Peyer's patch (tissue), 4 donors: ENCODE results near the gene SH3RF3.

Experiments
- CTCF ChIP-seq, 6 experiments: fragments of 450-650 bp in 4 of 6; fragments of 200-600 bp in 2 of 6; sonication (generic) in 1 of 6; IDR thresholded peaks; one replicate each; pipeline ENCODE4 v1.5.1; 2017 to 2019; ENCODE audit warnings: antibody characterized with exemption in 6 of 6, mild to moderate bottlenecking in 3 of 6, moderate library complexity in 1 of 6
- POLR2A ChIP-seq, 2 donors: fragments of 450-650 bp; IDR thresholded peaks; one replicate each; pipeline ENCODE4 v1.5.1; 2017; ENCODE audit warnings: antibody characterized with exemption in 2 of 2, mild to moderate bottlenecking in 2 of 2, moderate library complexity in 2 of 2

GRCh38 chr2:109336296-109336695 is 207.3 kb downstream of the SH3RF3 start:
- TF ChIP-seq CTCF (IDR thresholded peaks at IDR 0.05) (no peak), POLR2A (IDR thresholded peaks at IDR 0.05) (no peak)
